Activated CD4-positive, alpha-beta memory T cell treated with anti-CD3 and anti-CD28 coated beads, Interleukin-2, amount 10 ng/mL, durations not matched to agents 7 days and 5 days (primary cell): Measurements from ENCODE around the gene CLK4. TPM values are rescaled to one million over a fixed set of nuclear protein-coding genes. Genes with fewer than 3 reads are reported as not detected.
A peak's percentile ranks its signal among the peaks of the same experiment; 100 is the strongest.
"Not testable (repeated sequence)": the region's sequence is repeated elsewhere in the genome, so short reads cannot be mapped to it uniquely, and the experiment has no call there.

Experiments
- CTCF ChIA-PET: fragments of 350-600 bp; sonication (Branson Sonifier 250); formaldehyde crosslinking; loops from one replicate; lab custom pipeline; 2021; ENCODE audit warnings: antibody characterized with exemption, inconsistent platforms; lab: Charles Lee
- POLR2A ChIA-PET: fragments of 350-600 bp; sonication (Branson Sonifier 250); formaldehyde crosslinking; loops from one replicate; lab custom pipeline; 2021; ENCODE audit warnings: antibody characterized with exemption; lab: Charles Lee
- DNase-seq: peaks from one replicate; pipeline ENCODE4 v3.0.0-alpha.2; 2020
- H3K27ac Mint-ChIP-seq: one replicate; pipeline ENCODE4 v1.8.0; 2021; ENCODE audit warnings: mild to moderate bottlenecking, mixed read lengths
- H3K27me3 Mint-ChIP-seq: one replicate; pipeline ENCODE4 v1.8.0; 2021; ENCODE audit warnings: mixed read lengths
- H3K36me3 Mint-ChIP-seq: one replicate; pipeline ENCODE4 v1.8.0; 2021; ENCODE audit warnings: low read depth, mixed read lengths
- H3K4me1 Mint-ChIP-seq: one replicate; pipeline ENCODE4 v1.8.0; 2021; ENCODE audit warnings: mixed read lengths
- H3K4me3 Mint-ChIP-seq: one replicate; pipeline ENCODE4 v1.8.0; 2021; ENCODE audit warnings: mild to moderate bottlenecking, mixed read lengths
- H3K9me3 Mint-ChIP-seq: one replicate; pipeline ENCODE4 v1.8.0; 2021; ENCODE audit warnings: mixed read lengths
- total RNA-seq, 2 experiments: library from RNA; stranded (reverse); gene quantifications; one replicate each; pipeline ENCODE4 v1.2.3, GENCODE V29; 2021

The CLK4 gene
- total RNA-seq, 2 experiments from 2014 or later = 29.5 to 32.0 TPM

- H3K4me3 Mint-ChIP-seq = peak within 1 kb of the TSS; percentile 47
- peaks cover 15% of the 10 kb centered on the region for H3K9me3 Mint-ChIP-seq
- H3K36me3 Mint-ChIP-seq = peaks cover 23% of the 10 kb centered on the region
- H3K27me3 Mint-ChIP-seq = peaks cover 50% of the 10 kb centered on the region
- no peak within 1 kb of the TSS for H3K27ac Mint-ChIP-seq
- ChIA-PET CTCF (interaction anchor here (0.7 to 1.4 kb wide), 2 partner anchors 307 to 310 kb away, joined by 3 to 4 read pairs; no protein-coding TSS in a partner anchor), POLR2A (no interaction called here)
- H3K4me1 Mint-ChIP-seq = peaks cover 6% of the 10 kb centered on the region
- DNase-seq = peak; percentile 30
These were observed 36.5 kb downstream of the CLK4 start, which contains the start of gene COL23A1 for GRCh38 chr5:178590141-178590923. COL23A1 (minus strand) TSS chr5:178590393.

GRCh38 chr5:178589180-178590140, 37.4 kb downstream of the CLK4 start:
- peaks cover 7% of the 10 kb centered on the region for H3K9me3 Mint-ChIP-seq
- ChIA-PET CTCF (interaction anchor here (0.7 kb wide), 1 partner anchor 309 kb away, joined by 3 read pairs; no protein-coding TSS in a partner anchor), POLR2A (no interaction called here)
- peaks cover 6% of the 10 kb centered on the region for H3K4me1 Mint-ChIP-seq
- H3K27ac Mint-ChIP-seq = no peak overlapping the region
- peaks cover 50% of the 10 kb centered on the region for H3K27me3 Mint-ChIP-seq
- H3K4me3 Mint-ChIP-seq = no peak overlapping the region
- DNase-seq = no peak
- peaks cover 15% of the 10 kb centered on the region for H3K36me3 Mint-ChIP-seq

- DNase-seq = no peak
- Mint-ChIP-seq H3K27ac (no peak overlapping the region), H3K36me3 (peaks cover 8% of the 10 kb centered on the region), H3K27me3 (peaks cover 50% of the 10 kb centered on the region), H3K4me3 (no peak overlapping the region), H3K4me1 (peaks cover 6% of the 10 kb centered on the region), H3K9me3 (peaks cover under 1% of the 10 kb centered on the region)
- ChIA-PET CTCF (no interaction called here), POLR2A (no interaction called here)
These were observed 38.1 kb downstream of the CLK4 start for GRCh38 chr5:178588769-178589168.

GRCh38 chr5:178587763-178588611, 38.9 kb downstream of the CLK4 start:
- CTCF ChIA-PET = interaction anchor here (0.6 kb wide), 1 partner anchor 104 kb away, joined by 4 read pairs; no protein-coding TSS in a partner anchor
- H3K27me3 Mint-ChIP-seq = peaks cover 50% of the 10 kb centered on the region
- no peaks in the 10 kb centered on the region for H3K9me3 Mint-ChIP-seq
- no peak overlapping the region for H3K4me3 Mint-ChIP-seq
- no peak overlapping the region for H3K27ac Mint-ChIP-seq
- POLR2A ChIA-PET = no interaction called here
- no peak for DNase-seq
- peaks cover 7% of the 10 kb centered on the region for H3K36me3 Mint-ChIP-seq
- peaks cover 6% of the 10 kb centered on the region for H3K4me1 Mint-ChIP-seq

GRCh38 chr5:178586396-178586795, 40.5 kb downstream of the CLK4 start:
- CTCF ChIA-PET = no interaction called here

GRCh38 chr5:178585421-178585820, 41.4 kb downstream of the CLK4 start:
- DNase-seq, POLR2A ChIA-PET, H3K36me3 Mint-ChIP-seq, H3K4me1 Mint-ChIP-seq, H3K27ac Mint-ChIP-seq, CTCF ChIA-PET, H3K4me3 Mint-ChIP-seq, H3K9me3 Mint-ChIP-seq: not testable (repeated sequence)
- peaks cover 33% of the 10 kb centered on the region for H3K27me3 Mint-ChIP-seq

More at GRCh38 chr5:178586396-178586795, 40.5 kb downstream of the CLK4 start:
- POLR2A ChIA-PET = no interaction called here
- Mint-ChIP-seq H3K27ac (no peak overlapping the region), H3K4me3 (no peak overlapping the region), H3K36me3 (peaks cover 5% of the 10 kb centered on the region), H3K27me3 (peaks cover 43% of the 10 kb centered on the region), H3K9me3 (no peaks in the 10 kb centered on the region), H3K4me1 (peaks cover 6% of the 10 kb centered on the region)
- DNase-seq = no peak

- H3K4me3 Mint-ChIP-seq = no peak overlapping the region
- H3K36me3 Mint-ChIP-seq = no peaks in the 10 kb centered on the region
- DNase-seq = no peak
- H3K27me3 Mint-ChIP-seq = peaks cover 23% of the 10 kb centered on the region
- H3K4me1 Mint-ChIP-seq = no peaks in the 10 kb centered on the region
- no peak overlapping the region for H3K27ac Mint-ChIP-seq
- CTCF ChIA-PET = no interaction called here
- no peaks in the 10 kb centered on the region for H3K9me3 Mint-ChIP-seq
- POLR2A ChIA-PET = no interaction called here
These were observed 43.6 kb downstream of the CLK4 start for GRCh38 chr5:178583279-178583678.

GRCh38 chr5:178582291-178582690, 44.6 kb downstream of the CLK4 start:
- H3K27me3 Mint-ChIP-seq = peaks cover 19% of the 10 kb centered on the region
- H3K9me3 Mint-ChIP-seq = no peaks in the 10 kb centered on the region
- H3K27ac Mint-ChIP-seq = no peak overlapping the region
- no peak for DNase-seq
- no peaks in the 10 kb centered on the region for H3K36me3 Mint-ChIP-seq
- no peak overlapping the region for H3K4me3 Mint-ChIP-seq
- ChIA-PET POLR2A (no interaction called here), CTCF (interaction anchor here (0.7 kb wide), 1 partner anchor 520 kb away, joined by 5 read pairs; no protein-coding TSS in a partner anchor)
- no peaks in the 10 kb centered on the region for H3K4me1 Mint-ChIP-seq

- Mint-ChIP-seq H3K36me3 (no peaks in the 10 kb centered on the region), H3K27me3 (peaks cover 17% of the 10 kb centered on the region), H3K4me3 (no peak overlapping the region), H3K4me1 (no peaks in the 10 kb centered on the region), H3K9me3 (no peaks in the 10 kb centered on the region), H3K27ac (no peak overlapping the region)
- ChIA-PET POLR2A (no interaction called here), CTCF (no interaction called here)
- DNase-seq = no peak
These were observed 45.2 kb downstream of the CLK4 start for GRCh38 chr5:178581621-178582020.

- H3K4me3 Mint-ChIP-seq = no peak overlapping the region
- ChIA-PET POLR2A (no interaction called here), CTCF (no interaction called here)
- peaks cover 15% of the 10 kb centered on the region for H3K27me3 Mint-ChIP-seq
- peaks cover 2% of the 10 kb centered on the region for H3K36me3 Mint-ChIP-seq
- no peak overlapping the region for H3K27ac Mint-ChIP-seq
- no peaks in the 10 kb centered on the region for H3K9me3 Mint-ChIP-seq
- no peaks in the 10 kb centered on the region for H3K4me1 Mint-ChIP-seq
- DNase-seq = no peak
These were observed 46.4 kb downstream of the CLK4 start for GRCh38 chr5:178580271-178580955.

GRCh38 chr5:178577944-178578343, 48.9 kb downstream of the CLK4 start:
- Mint-ChIP-seq H3K4me3 (no peak overlapping the region), H3K4me1 (no peaks in the 10 kb centered on the region), H3K27ac (no peak overlapping the region), H3K9me3 (no peaks in the 10 kb centered on the region), H3K27me3 (peaks cover 22% of the 10 kb centered on the region), H3K36me3 (peaks cover 2% of the 10 kb centered on the region)
- POLR2A ChIA-PET = no interaction called here
- CTCF ChIA-PET = no interaction called here
- no peak for DNase-seq

GRCh38 chr5:178577376-178577839, 49.4 kb downstream of the CLK4 start:
- no peak for DNase-seq
- Mint-ChIP-seq H3K27ac (no peak overlapping the region), H3K27me3 (peaks cover 22% of the 10 kb centered on the region), H3K4me1 (no peaks in the 10 kb centered on the region), H3K36me3 (peaks cover 2% of the 10 kb centered on the region), H3K4me3 (no peak overlapping the region), H3K9me3 (no peaks in the 10 kb centered on the region)
- POLR2A ChIA-PET = no interaction called here
- CTCF ChIA-PET = no interaction called here
